Diencephalon (tissue), 1 donor: ENCODE data around the gene CCL3. TPM values are rescaled to one million over a fixed set of nuclear protein-coding genes. Genes with fewer than 3 reads are reported as not detected.

ENCODE experiments used
- small RNA-seq: library from RNA; depleted of rRNA; stranded (forward); fragments of <200 nt; gene quantifications from one replicate; pipeline ENCODE3, GENCODE V24; 2014
- total RNA-seq: library from RNA; depleted of rRNA; stranded (reverse); fragments of >200 nt; gene quantifications from one replicate; pipeline ENCODE4 v1.2.3, GENCODE V29; 2014

The CCL3 gene
- total RNA-seq = 1.6 TPM

DNA sequence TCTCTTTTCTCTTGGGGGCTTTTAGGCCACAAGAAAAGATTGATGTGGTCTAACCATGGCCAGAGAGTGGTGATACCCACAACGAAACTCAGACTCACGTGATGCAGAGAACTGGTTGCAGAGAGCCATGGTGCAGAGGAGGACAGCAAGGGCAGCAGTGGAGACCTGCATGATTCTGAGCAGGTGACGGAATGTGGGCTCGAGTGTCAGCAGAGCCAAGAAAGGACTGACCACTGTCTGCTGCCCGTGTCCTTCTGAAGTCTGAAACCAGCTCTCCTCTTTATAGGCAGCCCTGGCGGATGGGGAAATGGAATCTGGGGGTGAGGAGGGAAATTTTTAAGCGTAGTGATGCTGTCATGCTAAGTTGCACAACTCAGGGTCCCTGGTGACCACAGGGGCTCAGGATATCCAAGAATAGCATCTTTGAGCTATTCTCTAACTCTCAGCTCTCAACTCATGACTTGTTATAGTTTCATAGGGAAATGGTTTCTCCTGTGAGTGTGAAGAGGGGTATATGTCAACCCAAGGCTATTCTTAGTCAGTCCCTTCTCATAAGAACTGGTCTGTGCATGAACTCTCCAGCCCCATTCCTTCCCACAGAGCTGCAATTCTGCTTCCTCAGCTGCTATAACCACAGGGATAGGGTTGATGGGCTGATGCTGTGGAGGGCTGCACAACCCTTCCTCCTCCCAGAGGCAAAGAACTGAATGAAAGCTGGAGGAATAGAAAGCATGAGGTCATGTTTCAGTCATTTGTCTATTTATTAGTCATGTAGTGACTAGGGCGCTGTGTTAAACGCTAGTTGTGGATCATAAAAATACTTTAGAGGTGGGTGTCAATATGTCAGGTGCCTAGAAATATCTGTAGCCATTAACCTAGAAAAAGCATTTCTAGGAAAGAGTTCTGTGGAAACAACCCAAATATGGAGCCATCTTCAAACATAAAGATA is at the start of gene CCL3:
CCL3 (minus strand) TSS at position 256 of the 949 bp plus-strand sequence; CDS start at position 171, 85 bp downstream.

DNA sequence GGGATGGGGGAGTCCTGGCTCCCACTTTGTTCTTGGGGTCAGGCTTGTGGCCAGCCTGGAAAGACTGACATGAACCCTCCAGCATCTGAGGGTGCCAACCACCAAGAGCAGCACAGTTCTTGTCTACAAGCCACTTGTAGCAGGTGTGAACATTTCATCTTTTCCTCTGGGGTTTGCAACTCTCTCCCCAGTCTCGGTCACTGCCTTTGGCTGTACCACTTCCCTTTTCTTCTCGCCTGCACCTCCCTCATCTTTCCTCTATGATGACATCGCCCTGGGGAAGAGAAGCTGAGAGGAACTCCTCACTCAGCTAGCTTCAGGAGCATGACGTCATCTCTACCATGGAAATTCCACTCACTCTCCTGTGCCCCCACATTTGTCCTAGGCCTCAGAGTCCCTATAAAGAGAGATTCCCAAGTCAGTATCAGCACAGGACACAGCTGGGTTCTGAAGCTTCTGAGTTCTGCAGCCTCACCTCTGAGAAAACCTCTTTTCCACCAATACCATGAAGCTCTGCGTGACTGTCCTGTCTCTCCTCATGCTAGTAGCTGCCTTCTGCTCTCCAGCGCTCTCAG is 13.5 kb upstream of the CCL3 start, which contains the start of gene CCL4:
CCL4 (plus strand) TSS at position 427 of the 575 bp plus-strand sequence; CDS start at position 506, 79 bp downstream.

DNA sequence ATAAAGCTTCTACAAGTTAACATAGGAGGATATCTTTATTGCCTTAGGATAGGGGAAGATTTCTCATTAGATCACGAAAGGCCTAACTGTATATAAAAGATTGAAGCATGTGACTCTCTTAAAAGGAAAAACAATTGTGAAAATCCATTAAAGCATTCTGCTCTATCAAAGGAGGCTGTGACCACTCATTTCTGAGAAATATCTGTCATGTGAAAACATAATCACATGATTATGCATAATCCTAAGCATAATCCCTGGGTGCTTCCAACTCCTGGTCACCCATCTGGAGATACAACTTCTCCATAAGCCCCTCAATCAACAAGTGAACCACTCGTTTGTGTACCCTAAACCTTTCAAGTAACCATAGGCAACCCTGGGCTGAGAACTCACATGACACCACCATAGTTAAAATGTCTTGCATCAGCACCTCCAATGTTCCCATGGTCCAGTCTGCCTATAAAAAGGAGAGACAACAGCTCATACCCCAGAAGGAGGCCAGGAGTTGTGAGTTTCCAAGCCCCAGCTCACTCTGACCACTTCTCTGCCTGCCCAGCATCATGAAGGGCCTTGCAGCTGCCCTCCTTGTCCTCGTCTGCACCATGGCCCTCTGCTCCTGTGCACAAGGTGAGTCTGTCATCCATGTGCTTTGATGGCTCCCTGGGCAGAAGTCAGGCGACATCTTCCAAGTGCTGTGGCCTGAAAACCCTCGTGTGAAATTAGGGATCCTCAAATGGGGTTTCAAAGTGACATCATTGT is 26.0 kb downstream of the CCL3 start, which contains the start of gene CCL18:
CCL18 (plus strand) TSS at position 487 of the 756 bp plus-strand sequence; CDS start at position 558, 71 bp downstream.

Small RNAs within 50 kb of the gene (small RNA-seq; reads per million reads assigned to genes)
- not detected for gene RN7SL301P

Other genes starting within 250 kb of the CCL3 start
- gene HEATR9, start 221.3 kb downstream of the CCL3 start, total RNA-seq = not detected
- not detected for gene CCL5, start 209.8 kb downstream of the CCL3 start, total RNA-seq
- 3.0 TPM for gene RDM1, start 159.4 kb downstream of the CCL3 start, total RNA-seq
- not detected for gene LYZL6, start 146.4 kb downstream of the CCL3 start, total RNA-seq
- not detected for gene CCL16, start 108.6 kb downstream of the CCL3 start, total RNA-seq
- gene CCL14, start 103.4 kb downstream of the CCL3 start, total RNA-seq = not detected
- gene CCL15, start 88.6 kb downstream of the CCL3 start, total RNA-seq = not detected
- gene CCL23, start 72.2 kb downstream of the CCL3 start, total RNA-seq = not detected
- not detected for gene CCL18, start 25.9 kb downstream of the CCL3 start, total RNA-seq
- gene CCL4, start 13.7 kb upstream of the CCL3 start, total RNA-seq = 2.5 TPM
- 0.69 TPM for gene TBC1D3B, start 86.5 kb upstream of the CCL3 start, total RNA-seq
- 1.4 TPM for gene CCL3L1, start 106.6 kb upstream of the CCL3 start, total RNA-seq
- 0.46 TPM for gene CCL4L2, start 120.9 kb upstream of the CCL3 start, total RNA-seq
- gene TBC1D3I, start 174.4 kb upstream of the CCL3 start, total RNA-seq = not detected
- not detected for gene TBC1D3G, start 233.7 kb upstream of the CCL3 start, total RNA-seq